ES-I3 (cell line): Measurements from ENCODE around the gene EMSY.
"Not testable (repeated sequence)": the region's sequence is repeated elsewhere in the genome, so short reads cannot be mapped to it uniquely, and the experiment has no call there.

Experiments
- H3K36me3 ChIP-seq: 2 replicates; pipeline ENCODE4 v1.6.1; 2013; ENCODE audit warnings: mild to moderate bottlenecking, low read length, control low read depth, moderate library complexity; ENCODE audit not compliant: insufficient read depth
- H3K4me1 ChIP-seq: 2 replicates; pipeline ENCODE4 v1.6.1; 2013; ENCODE audit warnings: mild to moderate bottlenecking, control low read depth, low read length; ENCODE audit not compliant: insufficient read depth
- H3K9ac ChIP-seq: 2 replicates; pipeline ENCODE4 v1.6.1; 2013; ENCODE audit warnings: low read depth, mild to moderate bottlenecking, low read length, moderate library complexity
- H3K9me3 ChIP-seq: 2 replicates; pipeline ENCODE4 v1.6.1; 2013; ENCODE audit warnings: mild to moderate bottlenecking, low read length, moderate library complexity; ENCODE audit not compliant: control insufficient read depth, insufficient read depth

The EMSY gene

DNA sequence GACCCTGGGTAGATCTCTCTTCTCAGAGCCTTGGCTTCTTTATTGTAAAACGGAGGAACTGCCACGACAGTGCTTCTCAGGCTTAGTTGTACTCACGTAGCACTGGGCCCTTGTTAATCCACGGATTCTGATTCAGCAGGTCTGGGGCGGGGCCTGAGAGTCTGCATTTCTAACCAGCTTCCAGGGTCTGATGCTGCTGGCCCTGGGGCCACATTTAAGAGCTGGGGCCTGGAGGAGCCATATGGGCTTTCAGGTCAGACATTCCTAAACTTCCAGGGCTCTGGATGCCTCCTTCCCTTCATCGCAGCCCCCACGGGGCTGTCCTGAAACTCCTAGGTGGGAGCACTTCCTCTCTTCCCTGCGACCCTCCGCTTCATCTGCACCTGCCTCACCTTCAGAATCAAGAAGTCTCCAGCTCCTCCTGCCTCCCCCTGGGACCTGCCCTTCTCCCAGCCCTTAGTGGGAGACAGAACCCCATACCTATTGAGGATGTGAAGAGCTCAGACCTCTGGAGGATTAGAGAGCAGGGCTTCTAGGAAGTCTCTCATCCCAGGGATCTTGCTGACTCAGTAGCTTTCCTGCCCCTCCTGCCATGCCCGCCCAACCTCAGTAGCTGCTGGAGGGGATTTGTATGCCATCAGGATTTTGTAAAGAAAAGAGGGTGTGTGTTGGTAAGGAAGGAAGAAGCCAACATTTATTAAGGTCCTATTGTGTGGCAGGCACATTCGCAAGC is 133.3 kb downstream of the EMSY start:
- peaks cover 27% of the 10 kb centered on the region for H3K4me1 ChIP-seq
- H3K9me3 ChIP-seq, result no peaks in the 10 kb centered on the region
- H3K9ac ChIP-seq, result no peak overlapping the region
- H3K36me3 ChIP-seq, result no peaks in the 10 kb centered on the region

DNA sequence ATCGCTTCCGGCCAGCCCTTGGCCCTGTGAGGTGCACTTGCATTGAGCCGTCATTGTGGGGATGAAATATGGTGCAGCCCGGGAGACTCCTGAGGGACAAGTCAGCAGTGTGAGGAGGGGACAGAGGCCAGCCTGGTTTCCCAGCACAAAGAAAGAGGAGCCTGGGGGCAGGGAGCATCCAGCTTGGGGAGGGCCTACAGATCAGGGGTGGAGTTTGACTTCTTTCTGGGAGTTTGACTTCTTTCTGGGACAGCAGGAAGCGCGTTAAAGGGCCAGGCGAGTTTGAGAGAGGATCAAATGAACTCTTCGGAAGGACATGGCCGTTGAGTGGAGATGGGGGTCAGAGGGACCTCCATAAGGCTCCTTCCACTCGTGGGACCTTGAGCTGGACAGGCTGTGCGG is 133.8 kb downstream of the EMSY start:
- H3K9ac ChIP-seq, result no peak overlapping the region; the same call in 1 of the 2 replicates

DNA sequence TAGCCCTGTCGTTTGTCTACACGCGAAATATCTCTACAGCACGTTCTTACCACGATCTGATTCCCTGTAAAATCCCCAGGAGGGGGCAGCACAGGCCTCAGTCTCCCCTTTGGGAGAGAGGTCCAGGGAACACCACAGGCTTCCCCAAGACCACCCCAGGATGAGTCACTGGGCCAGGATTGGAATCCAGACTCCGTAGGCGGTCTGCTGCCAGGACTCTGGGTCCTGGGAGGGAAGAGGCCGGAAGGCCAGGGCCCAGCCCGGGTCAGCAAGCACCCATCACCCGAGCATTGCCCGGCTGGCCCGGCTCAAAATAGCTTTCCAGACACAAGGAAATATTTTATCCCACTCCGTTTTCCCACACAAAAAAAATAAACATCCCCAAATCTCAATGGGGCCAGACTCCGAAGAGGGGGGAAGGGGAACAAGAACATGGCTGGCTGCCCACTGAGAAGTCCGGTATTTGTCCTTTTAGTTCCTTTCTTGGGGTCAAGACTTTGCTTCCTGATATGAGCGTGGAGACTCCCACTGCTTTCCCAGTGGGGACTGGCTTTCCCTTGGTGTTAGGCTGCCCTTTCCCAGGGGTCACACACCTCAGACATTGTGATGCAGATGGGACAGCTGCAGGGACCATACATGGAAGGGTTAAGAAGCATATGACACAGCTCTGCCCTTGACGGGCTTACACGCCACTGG is 134.4 kb downstream of the EMSY start:
- Histone ChIP-seq H3K36me3 (no peaks in the 10 kb centered on the region), H3K4me1 (peaks cover 25% of the 10 kb centered on the region), H3K9ac (no peak overlapping the region), H3K9me3 (no peaks in the 10 kb centered on the region; the same call in 1 of the 2 replicates)

More for the DNA sequence above, 133.8 kb downstream of the EMSY start:
- Histone ChIP-seq H3K4me1 (peaks cover 27% of the 10 kb centered on the region), H3K9me3 (no peaks in the 10 kb centered on the region; the same call in 1 of the 2 replicates), H3K36me3 (no peaks in the 10 kb centered on the region)

DNA sequence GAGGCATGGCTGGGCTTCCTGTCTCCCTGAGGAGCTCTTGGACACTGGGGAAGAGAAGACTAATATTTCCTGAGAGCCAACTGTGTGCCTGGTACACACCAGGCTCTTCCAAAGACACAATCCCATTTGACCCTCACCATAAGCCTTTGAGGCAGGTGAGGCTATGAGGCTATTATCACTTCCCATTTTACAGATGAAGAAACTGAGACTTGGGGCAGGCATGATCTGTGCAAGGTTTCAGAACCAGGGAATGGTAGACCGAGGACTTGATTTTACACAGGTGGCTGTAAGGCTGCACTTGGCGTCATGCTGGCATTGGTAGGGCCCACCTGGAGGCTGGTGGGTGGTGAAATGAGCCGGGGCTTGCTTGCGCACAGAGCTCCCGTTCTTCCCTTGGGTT is 134.9 kb downstream of the EMSY start:
- Histone ChIP-seq H3K9me3 (no peaks in the 10 kb centered on the region; the same call in 1 of the 2 replicates), H3K9ac (no peak overlapping the region), H3K36me3 (no peaks in the 10 kb centered on the region), H3K4me1 (peaks cover 23% of the 10 kb centered on the region)

DNA sequence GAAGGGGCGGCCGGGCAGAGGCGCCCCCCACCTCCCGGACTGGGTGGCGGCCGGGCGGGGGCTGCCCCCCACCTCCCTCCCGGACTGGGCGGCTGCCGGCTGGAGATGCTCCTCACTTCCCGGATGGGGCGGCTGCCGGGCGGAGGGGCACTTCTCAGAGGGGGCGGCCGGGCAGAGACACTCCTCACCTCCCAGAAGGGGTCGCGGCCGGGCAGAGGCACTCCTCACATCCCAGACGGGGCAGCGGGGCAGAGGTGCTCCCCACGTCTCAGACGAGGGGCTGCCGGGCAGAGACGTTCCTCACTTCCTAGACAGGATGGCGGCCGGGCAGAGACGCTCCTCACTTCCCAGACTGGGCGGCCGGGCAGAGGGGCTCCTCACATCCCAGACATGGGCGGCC is 137.7 kb downstream of the EMSY start:
- H3K9me3 ChIP-seq, H3K9ac ChIP-seq, H3K36me3 ChIP-seq: not testable (repeated sequence)
- H3K4me1 ChIP-seq, result peaks cover 16% of the 10 kb centered on the region

DNA sequence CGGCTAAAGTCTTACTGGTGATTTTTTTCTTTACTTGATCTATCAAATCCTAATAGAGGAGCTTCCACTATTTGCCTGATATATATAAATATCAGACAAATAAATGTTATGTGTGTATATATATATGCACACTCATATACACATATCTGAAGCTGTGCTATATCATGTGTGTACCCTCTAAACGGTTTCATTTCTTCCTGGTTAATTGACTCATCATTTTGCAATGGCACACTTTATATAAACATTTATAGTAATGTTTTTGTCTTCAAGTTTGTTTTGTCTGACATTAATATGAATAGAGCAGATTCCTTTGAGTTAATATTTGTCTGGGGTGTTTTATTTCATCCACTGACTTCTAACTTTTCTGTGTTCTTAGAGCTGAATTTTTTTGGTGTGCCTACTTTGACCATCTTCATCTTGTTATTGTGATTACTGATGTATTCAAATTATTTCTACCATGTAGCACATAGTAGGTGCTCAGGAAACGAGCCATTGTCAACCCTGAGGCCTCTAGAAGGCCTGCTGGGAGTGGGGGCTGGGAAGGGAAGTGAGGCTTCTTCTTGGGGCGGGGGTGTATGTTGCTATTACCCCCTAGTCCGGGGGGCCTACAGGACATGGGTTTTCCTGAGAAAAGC is 143.1 kb downstream of the EMSY start:
- H3K9me3 ChIP-seq, result no peaks in the 10 kb centered on the region; the same call in 1 of the 2 replicates
- H3K4me1 ChIP-seq, result no peaks in the 10 kb centered on the region
- no peaks in the 10 kb centered on the region for H3K36me3 ChIP-seq
- H3K9ac ChIP-seq, result no peak overlapping the region

DNA sequence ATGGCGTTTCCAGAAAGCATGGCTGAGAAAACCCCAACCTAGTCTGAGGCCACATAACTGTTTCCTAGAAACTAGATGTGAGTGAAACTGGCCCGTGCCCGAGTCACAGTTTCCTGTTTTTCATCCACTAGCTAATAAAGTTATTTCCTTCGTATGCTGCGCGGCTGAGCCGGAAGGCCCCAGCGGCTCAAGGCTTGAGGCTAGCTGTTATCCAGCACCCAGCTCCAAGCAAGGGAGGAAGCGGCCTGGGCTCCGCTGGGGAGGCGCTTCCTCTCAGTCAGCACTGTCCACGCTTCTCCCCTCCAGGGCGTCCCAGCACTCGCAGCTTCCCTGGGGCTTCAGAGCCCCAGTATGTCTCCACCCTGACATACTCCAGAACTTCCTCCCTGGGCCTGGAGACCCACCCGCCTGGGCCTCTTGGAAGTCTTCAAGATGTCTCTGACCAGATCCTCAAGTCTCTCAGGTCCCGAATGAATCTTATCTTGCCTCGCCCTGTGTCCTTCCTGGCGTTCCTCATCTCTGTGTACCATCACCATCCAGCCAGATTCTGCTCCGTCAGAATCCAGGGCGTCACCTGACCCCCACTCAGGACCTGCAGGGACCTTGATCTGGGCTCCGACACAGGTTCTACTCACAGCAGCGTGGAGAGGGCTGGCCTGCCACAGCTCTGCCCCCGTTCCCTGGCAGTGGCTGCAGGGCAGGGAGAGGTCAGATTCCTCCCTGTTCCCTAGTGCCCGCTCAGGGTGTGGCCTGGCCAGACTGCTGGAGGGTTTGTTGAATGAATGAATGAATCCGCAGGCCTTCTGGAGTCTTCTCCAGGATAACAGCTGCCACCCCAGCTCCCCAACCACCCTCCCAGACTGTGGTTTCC is 143.9 kb downstream of the EMSY start:
- H3K36me3 ChIP-seq, result no peaks in the 10 kb centered on the region
- H3K9me3 ChIP-seq, result no peaks in the 10 kb centered on the region; the same call in 1 of the 2 replicates
- H3K4me1 ChIP-seq, result no peaks in the 10 kb centered on the region
- H3K9ac ChIP-seq, result no peak overlapping the region

DNA sequence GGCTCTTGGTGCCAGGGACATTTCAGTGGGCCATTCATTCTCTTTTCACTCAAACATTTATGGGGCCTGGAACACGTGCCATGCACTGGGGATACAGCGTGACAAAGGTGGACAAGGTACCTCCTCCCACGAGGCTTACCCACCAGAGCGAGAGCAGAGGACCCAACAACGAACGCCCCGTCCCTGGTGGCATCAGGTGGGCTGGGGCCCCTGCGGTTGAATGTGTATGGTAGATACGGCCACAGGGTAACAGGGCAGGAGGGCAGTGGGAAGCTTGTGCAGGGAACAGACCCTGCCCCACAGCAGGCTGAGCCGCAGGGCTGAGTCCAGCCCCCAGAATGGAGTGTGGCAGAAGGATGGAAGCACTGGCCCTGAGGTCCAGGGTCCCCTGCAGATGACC is 144.7 kb downstream of the EMSY start:
- no peak overlapping the region for H3K9ac ChIP-seq

DNA sequence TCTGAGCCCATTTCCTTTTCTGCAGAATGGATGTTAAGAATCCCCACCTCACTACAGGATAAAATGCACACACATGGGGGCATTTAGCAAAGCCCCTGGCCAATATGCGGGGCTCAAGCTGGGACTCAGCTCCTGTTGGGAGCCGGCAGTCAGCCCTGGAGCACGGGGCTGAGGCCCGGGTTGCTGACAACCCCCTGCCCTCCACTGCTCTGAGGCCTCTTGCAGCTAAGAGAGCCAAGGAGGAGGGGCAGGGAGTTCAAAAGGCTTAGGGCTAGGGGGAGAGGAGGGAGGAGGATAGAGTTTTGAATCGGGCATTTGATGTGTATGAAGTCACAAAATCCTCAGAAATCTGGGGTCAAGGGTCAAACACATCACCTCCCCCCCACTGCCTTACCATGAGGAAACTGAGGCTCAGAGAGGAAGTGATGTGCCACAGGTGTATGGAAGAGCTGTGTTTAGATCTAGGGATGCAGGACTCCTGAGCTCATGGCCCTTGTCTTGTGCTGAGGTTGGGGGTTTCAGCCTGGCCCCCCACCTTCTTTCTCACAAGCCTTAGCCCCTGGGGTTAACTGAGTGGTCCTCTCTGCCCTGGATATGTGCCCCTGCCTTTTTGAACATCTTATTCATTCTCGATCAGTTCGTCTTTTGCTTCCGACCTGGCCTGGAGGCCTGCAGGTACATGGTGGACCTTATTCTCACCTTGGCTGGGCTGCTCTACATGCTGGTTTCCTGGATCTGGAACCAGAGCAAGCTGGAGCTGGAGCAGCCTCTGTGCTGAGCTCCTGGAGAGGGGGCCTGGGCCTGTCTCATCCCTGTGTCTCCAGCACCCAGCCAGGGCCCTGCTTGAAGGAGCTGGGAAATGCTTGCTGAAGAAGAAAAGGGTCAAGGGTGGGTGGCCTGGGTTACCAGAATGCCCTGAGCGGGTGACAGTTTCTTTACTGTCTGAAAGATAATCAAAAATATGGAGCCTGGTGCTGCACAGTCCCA is 145.4 kb downstream of the EMSY start:
- Histone ChIP-seq H3K36me3 (no peaks in the 10 kb centered on the region), H3K9ac (no peak overlapping the region), H3K4me1 (no peaks in the 10 kb centered on the region), H3K9me3 (no peaks in the 10 kb centered on the region)

More for the DNA sequence above, 144.7 kb downstream of the EMSY start:
- Histone ChIP-seq H3K4me1 (no peaks in the 10 kb centered on the region), H3K36me3 (no peaks in the 10 kb centered on the region), H3K9me3 (no peaks in the 10 kb centered on the region)

DNA sequence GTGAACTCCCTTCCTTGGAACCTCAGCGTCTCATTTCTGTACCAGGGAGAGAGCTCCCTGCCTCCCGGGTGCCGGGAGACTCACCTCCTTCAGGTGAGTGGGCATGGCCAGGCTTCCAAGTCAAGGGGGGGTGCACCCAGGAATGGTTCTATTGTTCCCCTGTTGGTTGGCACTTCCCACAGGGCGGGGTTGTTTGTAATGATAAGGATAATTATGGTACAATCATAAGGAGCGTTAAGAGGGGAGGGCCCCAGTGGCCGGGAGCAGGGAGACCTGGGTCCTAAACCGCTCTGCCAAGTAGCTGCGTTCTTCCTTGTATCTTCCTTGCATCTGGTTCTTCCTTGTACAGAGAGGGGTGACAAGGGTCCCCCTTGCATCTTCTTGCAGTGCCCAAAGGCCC is 146.6 kb downstream of the EMSY start:
- Histone ChIP-seq H3K4me1 (no peaks in the 10 kb centered on the region), H3K36me3 (no peaks in the 10 kb centered on the region), H3K9ac (no peak overlapping the region), H3K9me3 (no peaks in the 10 kb centered on the region)

DNA sequence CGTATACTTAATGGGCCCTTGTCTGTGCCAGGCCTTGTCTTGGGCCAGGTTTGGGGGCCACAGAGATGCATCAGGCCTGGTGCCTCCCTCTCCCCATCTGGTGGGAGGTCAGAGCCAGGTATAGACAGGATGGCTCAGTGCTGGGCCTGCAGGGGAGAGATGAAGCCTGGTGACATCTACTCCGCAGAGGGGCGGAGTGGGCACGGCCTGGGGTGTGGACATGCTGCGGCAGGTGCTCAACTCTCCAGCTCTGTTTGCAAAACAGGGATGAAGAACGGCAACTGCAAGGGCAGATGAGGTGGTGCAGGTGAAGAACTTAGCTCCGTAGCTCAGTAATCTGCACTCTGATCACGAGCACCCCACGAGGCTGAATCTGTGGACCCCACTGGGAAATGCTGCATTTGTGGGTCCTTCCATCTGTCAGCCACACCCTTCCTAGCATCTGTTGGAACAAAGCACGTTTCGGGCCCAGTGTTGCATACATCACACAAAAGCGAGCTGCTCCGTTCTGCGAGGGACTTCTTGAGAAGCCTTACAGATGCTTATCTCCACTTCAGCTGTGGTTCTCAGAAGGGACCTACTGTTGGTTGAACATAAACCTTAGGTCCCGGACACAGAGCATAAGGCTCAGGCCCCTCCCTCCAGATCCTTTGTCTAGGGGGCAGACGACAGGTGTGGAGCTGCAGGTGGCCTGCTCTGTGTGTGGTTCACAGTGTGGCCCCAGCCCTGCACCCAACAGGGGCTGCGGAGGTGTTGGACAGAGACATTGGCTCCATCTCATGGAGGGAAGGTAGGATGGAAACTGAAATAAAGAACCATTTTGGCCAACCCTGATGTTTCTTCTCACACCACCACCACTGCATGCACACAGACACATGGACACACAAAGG is 147.5 kb downstream of the EMSY start:
- H3K9me3 ChIP-seq, result no peaks in the 10 kb centered on the region
- H3K9ac ChIP-seq, result no peak overlapping the region
- H3K4me1 ChIP-seq, result no peaks in the 10 kb centered on the region
- no peaks in the 10 kb centered on the region for H3K36me3 ChIP-seq

DNA sequence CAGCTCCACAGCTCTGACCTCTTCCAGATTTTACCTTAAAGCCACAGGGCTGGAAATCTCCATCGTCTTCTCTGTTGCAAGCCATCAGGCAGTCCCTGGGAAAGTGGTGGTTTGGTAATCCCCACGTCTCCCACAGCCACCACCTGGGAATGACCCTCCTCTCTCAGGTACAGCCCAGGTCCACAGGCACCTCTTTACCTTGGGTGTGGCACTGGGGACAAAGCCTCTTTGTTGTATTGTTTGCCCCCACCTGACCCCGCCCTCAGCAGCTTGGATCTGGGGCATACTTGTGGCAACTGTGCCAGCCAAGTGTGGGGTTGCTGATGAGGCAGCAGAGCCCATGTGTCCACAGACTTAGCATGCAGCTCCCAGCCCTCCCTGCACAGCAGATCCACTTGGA is 148.1 kb downstream of the EMSY start:
- no peaks in the 10 kb centered on the region for H3K9me3 ChIP-seq
- no peak overlapping the region for H3K9ac ChIP-seq
- no peaks in the 10 kb centered on the region for H3K36me3 ChIP-seq
- no peaks in the 10 kb centered on the region for H3K4me1 ChIP-seq
